ENCODE results near the gene OR6K3. TPM values are rescaled to one million over a fixed set of nuclear protein-coding genes. Genes with fewer than 3 reads are reported as not detected.

OR6K3 gene, protein sequence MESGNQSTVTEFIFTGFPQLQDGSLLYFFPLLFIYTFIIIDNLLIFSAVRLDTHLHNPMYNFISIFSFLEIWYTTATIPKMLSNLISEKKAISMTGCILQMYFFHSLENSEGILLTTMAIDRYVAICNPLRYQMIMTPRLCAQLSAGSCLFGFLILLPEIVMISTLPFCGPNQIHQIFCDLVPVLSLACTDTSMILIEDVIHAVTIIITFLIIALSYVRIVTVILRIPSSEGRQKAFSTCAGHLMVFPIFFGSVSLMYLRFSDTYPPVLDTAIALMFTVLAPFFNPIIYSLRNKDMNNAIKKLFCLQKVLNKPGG
- total RNA-seq = under 1 TPM in 1 of 4 donors, not detected in 3; 0.35 TPM

DNA sequence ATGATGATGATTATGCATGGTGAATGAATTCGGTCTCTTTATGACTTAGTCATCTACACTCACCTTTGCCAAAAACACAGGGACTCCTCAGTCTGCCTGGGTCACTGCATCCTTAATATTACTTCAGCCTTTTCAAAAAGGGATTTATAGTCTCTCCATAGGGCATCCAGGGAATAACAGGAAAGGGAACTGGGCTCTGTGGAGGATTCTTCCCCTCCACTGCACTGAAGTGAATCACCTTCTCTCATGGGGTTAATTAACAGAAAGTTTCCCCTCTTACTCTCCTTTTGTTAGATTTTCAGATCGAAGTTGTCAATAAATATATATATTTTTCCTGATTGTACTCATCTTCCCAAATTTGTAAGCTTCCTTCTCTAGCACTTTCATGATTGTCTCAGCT, at the start of gene OR6K3:
OR6K3 (minus strand) TSS at position 101 of the 400 bp plus-strand sequence. CDS start 2,605 bp downstream, outside the sequence.
- TF ChIP-seq POLR2A (IDR thresholded peaks at IDR 0.05) (no peak), POLR2AphosphoS5 (IDR thresholded peaks at IDR 0.05) (no peak), EP300 (IDR thresholded peaks at IDR 0.05) (no peak)
- TF ChIP-seq, protein P1, sequence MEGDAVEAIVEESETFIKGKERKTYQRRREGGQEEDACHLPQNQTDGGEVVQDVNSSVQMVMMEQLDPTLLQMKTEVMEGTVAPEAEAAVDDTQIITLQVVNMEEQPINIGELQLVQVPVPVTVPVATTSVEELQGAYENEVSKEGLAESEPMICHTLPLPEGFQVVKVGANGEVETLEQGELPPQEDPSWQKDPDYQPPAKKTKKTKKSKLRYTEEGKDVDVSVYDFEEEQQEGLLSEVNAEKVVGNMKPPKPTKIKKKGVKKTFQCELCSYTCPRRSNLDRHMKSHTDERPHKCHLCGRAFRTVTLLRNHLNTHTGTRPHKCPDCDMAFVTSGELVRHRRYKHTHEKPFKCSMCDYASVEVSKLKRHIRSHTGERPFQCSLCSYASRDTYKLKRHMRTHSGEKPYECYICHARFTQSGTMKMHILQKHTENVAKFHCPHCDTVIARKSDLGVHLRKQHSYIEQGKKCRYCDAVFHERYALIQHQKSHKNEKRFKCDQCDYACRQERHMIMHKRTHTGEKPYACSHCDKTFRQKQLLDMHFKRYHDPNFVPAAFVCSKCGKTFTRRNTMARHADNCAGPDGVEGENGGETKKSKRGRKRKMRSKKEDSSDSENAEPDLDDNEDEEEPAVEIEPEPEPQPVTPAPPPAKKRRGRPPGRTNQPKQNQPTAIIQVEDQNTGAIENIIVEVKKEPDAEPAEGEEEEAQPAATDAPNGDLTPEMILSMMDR (IDR thresholded peaks at IDR 0.05) = no peak
- H3K27ac ChIP-seq = no peak within 1 kb of the TSS
- ATAC-seq = no peak
- H3K4me1 ChIP-seq = no peaks in the 10 kb centered on the region
- 72 to 83% methylated on average over 2 of the region's 2 CpGs for WGBS, 2 donors (ENCODE audit: low coverage in 1 of 2)
- H3K36me3 ChIP-seq = no peaks in the 10 kb centered on the region
- no peaks in the 10 kb centered on the region for H3K27me3 ChIP-seq
- no peaks in the 10 kb centered on the region for H3K9me3 ChIP-seq
- H3K4me3 ChIP-seq = no peak within 1 kb of the TSS

DNA sequence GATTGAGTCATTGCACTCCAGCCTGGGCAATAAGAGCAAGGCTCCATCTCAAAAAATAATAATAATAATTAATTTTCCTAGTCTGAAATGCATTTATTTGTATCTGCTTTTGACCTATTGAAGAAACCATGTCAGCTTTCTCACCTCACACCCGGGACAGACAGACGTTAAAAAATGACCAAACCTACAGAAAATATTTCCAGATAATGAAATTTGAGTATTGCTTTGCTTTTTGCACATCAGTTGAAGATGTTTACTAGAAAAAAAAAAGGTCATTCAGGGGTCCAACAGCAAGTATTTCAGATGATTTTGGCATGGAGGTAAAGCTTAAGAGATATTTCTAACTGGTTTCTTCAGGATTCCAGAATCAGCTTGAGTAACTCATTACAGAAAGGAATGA, 33.9 kb upstream of the OR6K3 start, which contains the start of gene OR6K6:
OR6K6 (plus strand) TSS at position 301 of the 400 bp plus-strand sequence. CDS start 168 bp downstream, outside the sequence.
- no peaks in the 10 kb centered on the region for H3K9me3 ChIP-seq
- TF ChIP-seq, protein P1 (IDR thresholded peaks at IDR 0.05) = no peak
- TF ChIP-seq POLR2A (IDR thresholded peaks at IDR 0.05) (no peak), EP300 (IDR thresholded peaks at IDR 0.05) (no peak), POLR2AphosphoS5 (IDR thresholded peaks at IDR 0.05) (no peak)
- no peak within 1 kb of the TSS for H3K4me3 ChIP-seq
- no peak within 1 kb of the TSS for H3K27ac ChIP-seq
- H3K27me3 ChIP-seq = no peaks in the 10 kb centered on the region
- H3K4me1 ChIP-seq = no peaks in the 10 kb centered on the region
- no peaks in the 10 kb centered on the region for H3K36me3 ChIP-seq
- WGBS, 2 donors (ENCODE audit: low coverage in 1 of 2) = 56 to 79% methylated on average over 2 of the region's 2 CpGs
- no peak for ATAC-seq

DNA sequence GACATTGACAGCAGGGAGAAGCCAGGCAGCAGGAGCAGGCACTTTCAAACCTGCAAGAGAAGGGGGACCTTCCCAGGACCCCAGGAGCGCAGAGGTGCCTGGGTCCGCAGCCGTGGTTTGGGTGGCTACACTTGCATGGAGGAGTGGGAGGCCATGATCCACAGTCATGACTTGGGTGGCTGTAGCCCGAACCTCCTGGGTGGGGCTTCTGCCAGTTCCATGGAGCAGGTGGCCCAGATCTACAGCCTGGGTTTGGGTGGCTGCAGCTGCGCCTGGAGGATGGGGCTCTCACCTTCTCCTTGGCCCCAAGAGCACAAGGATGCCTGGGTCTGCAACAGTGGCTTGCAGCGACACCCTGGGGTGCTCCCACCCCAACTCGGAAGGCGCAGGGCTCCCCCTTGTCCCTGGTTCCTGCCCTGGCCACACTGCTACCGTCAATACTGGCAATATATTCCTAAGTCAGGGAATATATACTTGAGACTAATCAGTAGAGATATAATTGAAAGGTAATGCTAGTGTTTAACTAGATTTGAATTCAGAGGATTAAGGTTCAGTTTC, 31.7 kb upstream of the OR6K3 start:
- TF ChIP-seq POLR2A (IDR thresholded peaks at IDR 0.05) (no peak), POLR2AphosphoS5 (IDR thresholded peaks at IDR 0.05) (no peak), EP300 (IDR thresholded peaks at IDR 0.05) (no peak)
- TF ChIP-seq, protein P1 (IDR thresholded peaks at IDR 0.05) = no peak
- H3K27me3 ChIP-seq = no peaks in the 10 kb centered on the region
- 50 to 100% methylated on average over 1 to 2 of the region's 9 CpGs for WGBS, 2 donors (ENCODE audit: low coverage in 1 of 2)
- no peak overlapping the region for H3K4me3 ChIP-seq
- no peaks in the 10 kb centered on the region for H3K36me3 ChIP-seq
- ATAC-seq = no peak
- no peak overlapping the region for H3K27ac ChIP-seq
- H3K9me3 ChIP-seq = no peaks in the 10 kb centered on the region
- no peaks in the 10 kb centered on the region for H3K4me1 ChIP-seq

DNA sequence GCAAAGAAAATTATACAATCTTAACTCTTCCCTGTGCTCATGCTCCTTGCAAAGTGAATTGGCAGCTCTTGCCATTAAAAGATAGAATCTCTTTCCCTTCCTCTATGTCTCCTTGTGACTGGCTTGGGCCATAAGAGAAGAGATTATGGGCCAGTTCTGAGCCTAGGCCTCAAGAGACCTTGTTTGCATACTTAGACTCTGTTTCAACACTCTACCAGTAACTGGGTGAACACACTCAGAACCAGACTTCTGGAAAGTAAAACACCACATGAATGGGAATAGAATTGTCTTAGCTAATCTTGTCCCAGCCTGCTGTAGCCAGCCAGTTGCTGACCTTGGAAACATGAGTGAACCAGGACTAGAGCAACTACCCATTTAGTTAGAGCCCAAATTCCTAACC, 15.3 kb upstream of the OR6K3 start:
- TF ChIP-seq POLR2AphosphoS5 (IDR thresholded peaks at IDR 0.05) (no peak), POLR2A (IDR thresholded peaks at IDR 0.05) (no peak), EP300 (IDR thresholded peaks at IDR 0.05) (no peak)
- TF ChIP-seq, protein P1 (IDR thresholded peaks at IDR 0.05) = no peak
- Histone ChIP-seq H3K9me3 (no peaks in the 10 kb centered on the region), H3K27ac (no peak overlapping the region), H3K4me3 (no peak overlapping the region), H3K36me3 (no peaks in the 10 kb centered on the region), H3K4me1 (no peaks in the 10 kb centered on the region), H3K27me3 (no peaks in the 10 kb centered on the region)
- ATAC-seq = no peak

DNA sequence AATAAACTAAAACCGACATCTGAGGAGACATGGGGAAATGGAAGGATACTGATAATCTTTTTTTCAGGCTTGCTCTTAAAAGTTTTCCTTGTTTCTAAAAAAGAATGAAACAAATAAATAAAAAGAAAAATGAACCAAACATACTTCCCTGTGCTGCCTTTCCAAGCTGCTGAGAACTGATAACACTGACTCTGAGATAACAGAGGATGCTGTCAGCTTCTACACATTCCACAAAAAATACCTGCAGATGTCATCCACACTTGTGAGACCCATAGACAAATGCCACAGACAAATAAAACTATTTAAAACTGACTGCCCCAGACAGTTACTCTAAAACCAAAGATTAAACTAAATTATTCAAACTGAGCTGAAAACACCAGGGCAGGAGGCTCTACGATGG, 12.0 kb upstream of the OR6K3 start:
- 34 to 63% methylated on average over 2 of the region's 2 CpGs for WGBS, 2 donors (ENCODE audit: low coverage in 1 of 2)
- Histone ChIP-seq H3K4me3 (no peak overlapping the region), H3K27me3 (no peaks in the 10 kb centered on the region), H3K36me3 (no peaks in the 10 kb centered on the region), H3K9me3 (no peaks in the 10 kb centered on the region), H3K4me1 (no peaks in the 10 kb centered on the region), H3K27ac (no peak overlapping the region)
- no peak for ATAC-seq
- TF ChIP-seq POLR2A (IDR thresholded peaks at IDR 0.05) = no peak
- TF ChIP-seq EP300 (IDR thresholded peaks at IDR 0.05) = no peak
